HCT116 (cell line): ENCODE measurements around the gene ZBTB47. TPM values are rescaled to one million over a fixed set of nuclear protein-coding genes. Genes with fewer than 3 reads are reported as not detected.

Experiments
- ATAC-seq: fragments of 200-7000 bp; cut with Tn5 transposase; 2 replicates; pipeline ENCODE4 v1.9.1; 2020; ENCODE audit warnings: mild to moderate bottlenecking, moderate library complexity
- BruUV-seq: library from RNA; stranded (reverse); fragments of 400-500 nt; replicated peaks from 2 replicates; lab custom pipeline; 2021; lab: Mats Ljungman, UMichigan
- CTCF ChIA-PET: fragments of 300-600 bp; sonication (Branson Sonifier 250); formaldehyde crosslinking; loops from one replicate; lab custom pipeline; 2021; ENCODE audit warnings: antibody characterized with exemption; lab: Charles Lee
- POLR2A ChIA-PET: fragments of 300-600, 350-600 bp; sonication (Branson Sonifier 250); formaldehyde crosslinking; loops from one replicate; lab custom pipeline; 2021; ENCODE audit warnings: antibody characterized with exemption; lab: Charles Lee
- RAD21 ChIA-PET, 2 experiments: fragments of 300-600 bp; sonication (Branson Sonifier 250); formaldehyde crosslinking; loops; one replicate each; lab custom pipeline; 2023; ENCODE audit warnings: low total read pairs in 2 of 2; ENCODE audit not compliant: uncharacterized antibody in 2 of 2, unreplicated experiment in 2 of 2, low non-redundant PET in 1 of 2; lab: Charles Lee
- DNase-seq: peaks from one replicate; pipeline ENCODE4 v3.0.0-alpha.2; 2010; ENCODE audit warnings: low read depth, low spot score
- H2AFZ ChIP-seq: fragments of 200-600 bp; shearing (Covaris generic), sonication (generic); 2 replicates; pipeline ENCODE4 v1.6.1; 2017; ENCODE audit warnings: low read depth, mixed run types, mixed read lengths, antibody characterized with exemption, low read length; ENCODE audit not compliant: poor library complexity, severe bottlenecking
- H3K27ac ChIP-seq: 2 replicates; pipeline ENCODE4 v1.5.1; 2012; ENCODE audit warnings: low read depth, low read length
- H3K27me3 ChIP-seq: fragments of 200-600 bp; sonication (generic); 2 replicates; pipeline ENCODE4 v1.6.1; 2016; ENCODE audit warnings: mixed run types, low read length, mixed read lengths; ENCODE audit not compliant: insufficient read depth
- H3K36me3 ChIP-seq, 2 experiments: fragments of 200-500 bp in 1 of 2; fragments of 200-600 bp in 1 of 2; sonication (Bioruptor generic) in 1 of 2; sonication (generic) in 1 of 2; 2 replicates each; pipeline versions ENCODE4 v1.5.1 to v1.6.1; 2014 to 2016; ENCODE audit warnings: low read length in 2 of 2, inconsistent platforms in 1 of 2, mixed read lengths in 1 of 2, mixed run types in 1 of 2; ENCODE audit not compliant: insufficient read depth in 2 of 2, control insufficient read depth in 1 of 2
- H3K4me1 ChIP-seq, 2 experiments: fragments of 200-600 bp in 1 of 2; sonication (generic) in 1 of 2; 2 replicates each; pipeline versions ENCODE4 v1.5.1 to v1.6.1; 2012 to 2017; ENCODE audit warnings: low read length in 2 of 2, inconsistent platforms in 1 of 2, mild to moderate bottlenecking in 1 of 2, mixed read lengths in 1 of 2, mixed run types in 1 of 2, moderate library complexity in 1 of 2; ENCODE audit not compliant: insufficient read depth in 2 of 2, control insufficient read depth in 1 of 2
- H3K4me2 ChIP-seq: fragments of 200-600 bp; sonication (generic); 2 replicates; pipeline ENCODE4 v1.6.1; 2017; ENCODE audit warnings: mixed run types, low read length, mixed read lengths
- H3K4me3 ChIP-seq, 2 experiments: fragments of 200-600 bp in 1 of 2; sonication (generic) in 1 of 2; replicated peaks in 1 of 2; 2 replicates each; pipeline ENCODE4 v1.5.1; 2011 to 2016; ENCODE audit warnings: low read length in 2 of 2, control low read depth in 1 of 2, low read depth in 1 of 2, mild to moderate bottlenecking in 1 of 2, mixed read lengths in 1 of 2, mixed run types in 1 of 2
- H3K79me2 ChIP-seq: fragments of 200-600 bp; sonication (generic); 2 replicates; pipeline ENCODE4 v1.6.1; 2017; ENCODE audit warnings: mild to moderate bottlenecking, mixed run types, low read length, moderate library complexity, mixed read lengths; ENCODE audit not compliant: insufficient read depth
- H3K9ac ChIP-seq: fragments of 200-600 bp; sonication (generic); 2 replicates; pipeline ENCODE4 v1.6.1; 2016; ENCODE audit warnings: low read length, mixed read lengths
- H3K9me2 ChIP-seq: fragments of 200-600 bp; sonication (generic), shearing (Covaris generic); 2 replicates; pipeline ENCODE4 v1.6.1; 2017; ENCODE audit warnings: mixed run types, mild to moderate bottlenecking, moderate library complexity; ENCODE audit not compliant: insufficient read depth
- H3K9me3 ChIP-seq, 2 experiments: fragments of 200-500 bp in 1 of 2; fragments of 200-600 bp in 1 of 2; sonication (Bioruptor generic) in 1 of 2; sonication (generic) in 1 of 2; 2 replicates each; pipeline ENCODE4 v1.6.1; 2014 to 2017; ENCODE audit warnings: low read length in 2 of 2, mixed read lengths in 2 of 2, inconsistent platforms in 1 of 2, low read depth in 1 of 2, mild to moderate bottlenecking in 1 of 2, mixed run types in 1 of 2, moderate library complexity in 1 of 2; ENCODE audit not compliant: control insufficient read depth in 1 of 2, insufficient read depth in 1 of 2
- H4K20me1 ChIP-seq: fragments of 200-600 bp; sonication (generic), shearing (Covaris generic); 2 replicates; pipeline ENCODE4 v1.6.1; 2017; ENCODE audit warnings: mixed run types, mild to moderate bottlenecking, moderate library complexity; ENCODE audit not compliant: insufficient read depth
- CEBPB ChIP-seq: IDR thresholded peaks from 2 replicates; pipeline ENCODE4 v1.6.1; 2012; ENCODE audit warnings: low read depth
- CTCF ChIP-seq, 3 experiments: fragments of 200-600 bp in 1 of 3; sonication (generic) in 1 of 3; IDR thresholded peaks in 2 of 3; conservative IDR thresholded peaks in 1 of 3; 2 replicates each; pipeline ENCODE4 v1.5.1; 2012 to 2017; ENCODE audit warnings: low read depth in 2 of 3, low read length in 2 of 3, antibody characterized with exemption in 1 of 3, borderline replicate concordance in 1 of 3, control low read depth in 1 of 3, mild to moderate bottlenecking in 1 of 3, mixed read lengths in 1 of 3, mixed run types in 1 of 3, moderate library complexity in 1 of 3; ENCODE audit not compliant: insufficient read depth in 1 of 3
- EGR1 ChIP-seq: IDR thresholded peaks from 2 replicates; pipeline ENCODE4 v1.6.1; 2012; ENCODE audit warnings: low read depth
- ELF1 ChIP-seq: IDR thresholded peaks from 2 replicates; pipeline ENCODE4 v1.6.1; 2012; ENCODE audit warnings: low read depth, borderline replicate concordance
- EZH2 ChIP-seq: fragments of 200-600 bp; sonication (generic); IDR thresholded peaks from 2 replicates; pipeline ENCODE4 v1.6.1; 2017; ENCODE audit warnings: antibody characterized with exemption, mixed run types
- FOSL1 ChIP-seq: IDR thresholded peaks from 2 replicates; pipeline ENCODE4 v1.6.1; 2012; ENCODE audit warnings: low read depth
- JUND ChIP-seq: IDR thresholded peaks from 2 replicates; pipeline ENCODE4 v1.6.1; 2012
- MAX ChIP-seq: IDR thresholded peaks from 2 replicates; pipeline ENCODE4 v1.6.1; 2012
- POLR2A ChIP-seq: IDR thresholded peaks from 2 replicates; pipeline ENCODE4 v1.7.0; 2011; ENCODE audit warnings: borderline replicate concordance; ENCODE audit not compliant: insufficient read depth, insufficient read length; ENCODE audit errors: extremely low read depth
- POLR2AphosphoS5 ChIP-seq: IDR thresholded peaks from 2 replicates; pipeline ENCODE4 v1.6.1; 2011; ENCODE audit warnings: mild to moderate bottlenecking, low read depth, low read length, moderate library complexity
- RAD21 ChIP-seq: IDR thresholded peaks from 2 replicates; pipeline ENCODE4 v1.6.1; 2012; ENCODE audit warnings: low read depth, mild to moderate bottlenecking
- SIN3A ChIP-seq: IDR thresholded peaks from 2 replicates; pipeline ENCODE4 v1.6.1; 2012; ENCODE audit warnings: low read depth
- SRF ChIP-seq: IDR thresholded peaks from 2 replicates; pipeline ENCODE4 v1.6.1; 2012; ENCODE audit warnings: low read depth
- TCF7L2 ChIP-seq: IDR thresholded peaks from 2 replicates; pipeline ENCODE4 v1.7.0; 2011; ENCODE audit warnings: borderline replicate concordance, inconsistent platforms; ENCODE audit not compliant: insufficient read depth, insufficient read length; ENCODE audit errors: extremely low read depth
- ZFX ChIP-seq: fragments of 450-650 bp; IDR thresholded peaks from 2 replicates; pipeline ENCODE4 v1.6.1; 2017
- ZNF274 ChIP-seq: fragments of 200-500 bp; sonication (Bioruptor generic); IDR thresholded peaks from 2 replicates; pipeline ENCODE4 v1.6.1; 2014; ENCODE audit warnings: mild to moderate bottlenecking, low read depth, low read length, inconsistent platforms
- intact Hi-C: fragments of 100-400 bp; cut with micrococcal nuclease; formaldehyde crosslinking; loops from 2 replicates; pipeline ENCODE4 v1.10.0; 2022
- total RNA-seq: library from RNA; stranded (reverse); gene quantifications from one replicate; pipeline ENCODE4 v1.2.1, GENCODE V29; 2021; ENCODE audit not compliant: unreplicated experiment
- TF ChIP-seq, protein P1 (sequence below): IDR thresholded peaks from 2 replicates; pipeline ENCODE4 v1.6.1; 2012; ENCODE audit warnings: low read depth
- TF ChIP-seq, protein P2 (sequence below): IDR thresholded peaks from 2 replicates; pipeline ENCODE4 v1.6.1; 2011; ENCODE audit warnings: mild to moderate bottlenecking, low read length, moderate library complexity; ENCODE audit not compliant: insufficient replicate concordance; ENCODE audit errors: extremely low read depth

ZBTB47 gene
- total RNA-seq, 1 experiment from 2014 or later: 6.3 TPM

DNA sequence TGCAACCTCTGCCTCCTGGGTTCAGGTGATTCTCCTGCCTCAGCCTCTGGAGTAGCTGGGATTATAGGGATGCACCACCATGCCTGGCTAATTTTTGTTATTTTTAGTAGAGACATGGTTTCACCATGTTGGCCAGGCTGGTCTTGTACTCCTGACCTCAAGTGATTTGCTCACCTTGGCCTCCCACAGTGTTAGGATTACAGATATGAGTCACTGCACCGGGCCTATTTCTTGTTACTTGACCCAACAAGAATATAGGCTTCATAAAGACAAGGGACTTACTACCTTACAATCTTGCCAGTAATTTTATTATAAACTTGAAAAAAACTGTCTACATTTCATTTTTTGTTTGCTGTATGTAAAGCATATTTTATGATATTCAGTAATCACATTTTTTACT is 21.4 kb upstream of the ZBTB47 start:
- ChIA-PET RAD21 (no interaction called here), CTCF (no interaction called here)
- H3K9me3 ChIP-seq: no peaks in the 10 kb centered on the region
- peaks cover 40 to 51% of the 10 kb centered on the region in 2 experiments for H3K36me3 ChIP-seq
- no peak overlapping the region for H2AFZ ChIP-seq
- H4K20me1 ChIP-seq: no peaks in the 10 kb centered on the region
- H3K27ac ChIP-seq: no peak overlapping the region
- TF ChIP-seq CTCF (IDR thresholded peaks at IDR 0.05 in 2 of 3, conservative IDR thresholded peaks at IDR 0.05 in 1 of 3; ENCODE audit: borderline replicate concordance in 1 of 3, insufficient read depth in 1 of 3, low read depth in 2 of 3, low read length in 2 of 3): no peak
- no peak for TF ChIP-seq CEBPB
- no peak for TF ChIP-seq ZFX
- TF ChIP-seq JUND: no peak
- no peak for TF ChIP-seq TCF7L2
- TF ChIP-seq, protein P1, sequence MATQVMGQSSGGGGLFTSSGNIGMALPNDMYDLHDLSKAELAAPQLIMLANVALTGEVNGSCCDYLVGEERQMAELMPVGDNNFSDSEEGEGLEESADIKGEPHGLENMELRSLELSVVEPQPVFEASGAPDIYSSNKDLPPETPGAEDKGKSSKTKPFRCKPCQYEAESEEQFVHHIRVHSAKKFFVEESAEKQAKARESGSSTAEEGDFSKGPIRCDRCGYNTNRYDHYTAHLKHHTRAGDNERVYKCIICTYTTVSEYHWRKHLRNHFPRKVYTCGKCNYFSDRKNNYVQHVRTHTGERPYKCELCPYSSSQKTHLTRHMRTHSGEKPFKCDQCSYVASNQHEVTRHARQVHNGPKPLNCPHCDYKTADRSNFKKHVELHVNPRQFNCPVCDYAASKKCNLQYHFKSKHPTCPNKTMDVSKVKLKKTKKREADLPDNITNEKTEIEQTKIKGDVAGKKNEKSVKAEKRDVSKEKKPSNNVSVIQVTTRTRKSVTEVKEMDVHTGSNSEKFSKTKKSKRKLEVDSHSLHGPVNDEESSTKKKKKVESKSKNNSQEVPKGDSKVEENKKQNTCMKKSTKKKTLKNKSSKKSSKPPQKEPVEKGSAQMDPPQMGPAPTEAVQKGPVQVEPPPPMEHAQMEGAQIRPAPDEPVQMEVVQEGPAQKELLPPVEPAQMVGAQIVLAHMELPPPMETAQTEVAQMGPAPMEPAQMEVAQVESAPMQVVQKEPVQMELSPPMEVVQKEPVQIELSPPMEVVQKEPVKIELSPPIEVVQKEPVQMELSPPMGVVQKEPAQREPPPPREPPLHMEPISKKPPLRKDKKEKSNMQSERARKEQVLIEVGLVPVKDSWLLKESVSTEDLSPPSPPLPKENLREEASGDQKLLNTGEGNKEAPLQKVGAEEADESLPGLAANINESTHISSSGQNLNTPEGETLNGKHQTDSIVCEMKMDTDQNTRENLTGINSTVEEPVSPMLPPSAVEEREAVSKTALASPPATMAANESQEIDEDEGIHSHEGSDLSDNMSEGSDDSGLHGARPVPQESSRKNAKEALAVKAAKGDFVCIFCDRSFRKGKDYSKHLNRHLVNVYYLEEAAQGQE: no peak
- no peak for TF ChIP-seq ZNF274
- TF ChIP-seq SRF: no peak
- no peak for TF ChIP-seq FOSL1
- TF ChIP-seq, protein P2, sequence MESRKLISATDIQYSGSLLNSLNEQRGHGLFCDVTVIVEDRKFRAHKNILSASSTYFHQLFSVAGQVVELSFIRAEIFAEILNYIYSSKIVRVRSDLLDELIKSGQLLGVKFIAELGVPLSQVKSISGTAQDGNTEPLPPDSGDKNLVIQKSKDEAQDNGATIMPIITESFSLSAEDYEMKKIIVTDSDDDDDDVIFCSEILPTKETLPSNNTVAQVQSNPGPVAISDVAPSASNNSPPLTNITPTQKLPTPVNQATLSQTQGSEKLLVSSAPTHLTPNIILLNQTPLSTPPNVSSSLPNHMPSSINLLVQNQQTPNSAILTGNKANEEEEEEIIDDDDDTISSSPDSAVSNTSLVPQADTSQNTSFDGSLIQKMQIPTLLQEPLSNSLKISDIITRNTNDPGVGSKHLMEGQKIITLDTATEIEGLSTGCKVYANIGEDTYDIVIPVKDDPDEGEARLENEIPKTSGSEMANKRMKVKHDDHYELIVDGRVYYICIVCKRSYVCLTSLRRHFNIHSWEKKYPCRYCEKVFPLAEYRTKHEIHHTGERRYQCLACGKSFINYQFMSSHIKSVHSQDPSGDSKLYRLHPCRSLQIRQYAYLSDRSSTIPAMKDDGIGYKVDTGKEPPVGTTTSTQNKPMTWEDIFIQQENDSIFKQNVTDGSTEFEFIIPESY: no peak
- TF ChIP-seq MAX: no peak
- no peak for TF ChIP-seq POLR2AphosphoS5
- TF ChIP-seq EZH2: no peak
- TF ChIP-seq RAD21: no peak
- no peak for TF ChIP-seq SIN3A
- no peak for TF ChIP-seq EGR1
- no peak for TF ChIP-seq POLR2A
- no peak for TF ChIP-seq ELF1
- TF ChIP-seq, all 23 proteins: peak for 0
- H3K4me3 ChIP-seq: no peak overlapping the region
- H3K4me2 ChIP-seq: no peak overlapping the region
- POLR2A ChIA-PET: no interaction called here
- H3K9ac ChIP-seq: no peak overlapping the region
- H3K9me2 ChIP-seq: no peaks in the 10 kb centered on the region
- ATAC-seq (peak; percentile 42; the same call in 1 of the 2 replicates), DNase-seq (no peak)
- BruUV-seq: no TSS peak
- intact Hi-C loops: no loop called here
- H3K79me2 ChIP-seq: no peaks in the 10 kb centered on the region
- peaks cover 0 to 6% of the 10 kb centered on the region in 2 experiments; a peak in 1 of 4 replicates for H3K4me1 ChIP-seq
- no peaks in the 10 kb centered on the region for H3K27me3 ChIP-seq
